ENCODE results near the gene IPO8.
A peak's percentile ranks its signal among the peaks of the same experiment; 100 is the strongest.
"Not testable (repeated sequence)": the region's sequence is repeated elsewhere in the genome, so short reads cannot be mapped to it uniquely, and the experiment has no call there.

IPO8 gene

DNA sequence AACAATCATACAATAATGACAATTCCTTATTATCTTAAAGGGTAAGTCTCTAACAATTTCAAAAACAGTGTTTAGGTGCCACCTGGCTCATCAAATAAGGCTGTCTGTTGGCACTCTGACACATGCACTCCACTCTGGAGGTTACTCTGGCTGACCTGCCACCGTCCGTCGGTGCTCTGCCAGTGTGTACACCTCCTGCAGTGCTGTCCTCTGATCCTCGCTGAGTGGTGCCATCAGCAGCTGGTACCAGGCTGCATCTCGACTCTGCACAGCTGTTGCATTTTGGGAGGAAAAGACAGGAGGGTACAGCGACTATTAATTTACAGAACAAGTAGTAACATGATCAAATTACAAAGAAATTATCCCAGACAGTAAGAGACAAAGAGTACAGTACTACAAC lies 63.9 kb downstream of the IPO8 start:
- no peak for DNase-seq (ENCODE audit: low read depth)
- no peak overlapping the region for H3K4me3 ChIP-seq (ENCODE audit: control insufficient read depth, low read depth, low read length)
- TF ChIP-seq, protein P1, sequence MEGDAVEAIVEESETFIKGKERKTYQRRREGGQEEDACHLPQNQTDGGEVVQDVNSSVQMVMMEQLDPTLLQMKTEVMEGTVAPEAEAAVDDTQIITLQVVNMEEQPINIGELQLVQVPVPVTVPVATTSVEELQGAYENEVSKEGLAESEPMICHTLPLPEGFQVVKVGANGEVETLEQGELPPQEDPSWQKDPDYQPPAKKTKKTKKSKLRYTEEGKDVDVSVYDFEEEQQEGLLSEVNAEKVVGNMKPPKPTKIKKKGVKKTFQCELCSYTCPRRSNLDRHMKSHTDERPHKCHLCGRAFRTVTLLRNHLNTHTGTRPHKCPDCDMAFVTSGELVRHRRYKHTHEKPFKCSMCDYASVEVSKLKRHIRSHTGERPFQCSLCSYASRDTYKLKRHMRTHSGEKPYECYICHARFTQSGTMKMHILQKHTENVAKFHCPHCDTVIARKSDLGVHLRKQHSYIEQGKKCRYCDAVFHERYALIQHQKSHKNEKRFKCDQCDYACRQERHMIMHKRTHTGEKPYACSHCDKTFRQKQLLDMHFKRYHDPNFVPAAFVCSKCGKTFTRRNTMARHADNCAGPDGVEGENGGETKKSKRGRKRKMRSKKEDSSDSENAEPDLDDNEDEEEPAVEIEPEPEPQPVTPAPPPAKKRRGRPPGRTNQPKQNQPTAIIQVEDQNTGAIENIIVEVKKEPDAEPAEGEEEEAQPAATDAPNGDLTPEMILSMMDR (IDR thresholded peaks at IDR 0.05; ENCODE audit: control insufficient read depth, insufficient read depth, low read depth, low read length, missing control alignments) = no peak

DNA sequence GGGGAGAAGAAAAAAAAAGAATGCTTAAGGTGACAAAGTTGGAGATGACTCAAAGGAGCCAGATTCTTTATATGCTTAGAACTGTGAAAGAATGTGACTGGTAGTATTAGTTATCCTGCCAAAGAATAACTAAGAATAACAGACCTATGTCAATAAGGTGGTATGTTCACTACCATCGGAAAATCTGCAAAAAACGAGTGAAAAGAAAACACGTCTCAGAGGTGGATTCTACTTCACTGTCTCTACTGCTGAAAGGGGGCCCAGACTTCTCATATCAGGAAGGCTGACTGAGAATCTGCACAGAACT lies 64.7 kb downstream of the IPO8 start:
- DNase-seq (ENCODE audit: low read depth) = no peak
- TF ChIP-seq, protein P1 (IDR thresholded peaks at IDR 0.05; ENCODE audit: control insufficient read depth, insufficient read depth, low read depth, low read length, missing control alignments) = no peak
- no peak overlapping the region for H3K4me3 ChIP-seq (ENCODE audit: control insufficient read depth, low read depth, low read length)

DNA sequence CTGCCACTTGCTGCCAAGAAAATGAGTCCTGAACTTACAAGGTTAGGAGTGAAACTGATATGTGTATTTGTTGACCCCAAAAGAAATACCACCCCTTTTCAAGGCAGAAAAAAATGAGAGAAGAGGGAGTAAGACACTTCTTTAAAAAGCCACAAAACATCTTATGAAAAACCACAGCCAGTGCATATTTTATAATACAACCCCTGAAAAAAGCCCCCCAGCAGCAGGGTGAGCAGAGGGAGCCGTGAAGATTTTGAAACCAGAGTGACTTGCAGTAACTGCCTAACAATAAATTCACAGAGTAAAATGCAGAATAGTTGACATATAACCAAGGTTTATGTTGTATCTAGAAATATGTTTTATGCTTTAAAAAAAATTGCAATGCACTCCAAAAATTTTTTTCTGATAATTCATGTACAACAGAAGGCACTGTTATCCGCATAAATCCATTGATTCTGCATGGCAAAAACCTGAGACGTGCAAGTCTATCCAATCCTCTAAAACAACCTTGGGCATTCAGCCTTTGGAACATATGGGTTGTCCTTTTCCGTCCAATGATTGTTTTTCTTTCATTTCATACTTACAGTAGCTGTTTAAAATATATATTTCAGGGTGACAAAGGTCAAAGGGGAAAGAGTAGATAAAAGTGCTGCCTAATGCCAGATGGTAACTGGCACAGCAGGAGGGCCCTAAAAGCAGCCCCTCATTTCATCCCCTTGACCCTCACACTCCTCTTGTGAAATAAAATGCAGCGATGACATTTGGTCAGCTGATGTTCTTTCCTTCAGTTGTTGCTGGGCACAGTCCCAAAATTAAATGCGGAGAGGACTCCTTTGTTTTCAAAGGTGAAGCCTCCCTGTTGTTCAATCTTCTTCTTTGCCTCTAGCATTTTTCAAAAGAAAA lies 65.3 kb downstream of the IPO8 start:
- TF ChIP-seq, protein P1 (IDR thresholded peaks at IDR 0.05; ENCODE audit: control insufficient read depth, insufficient read depth, low read depth, low read length, missing control alignments) = no peak
- H3K4me3 ChIP-seq (ENCODE audit: control insufficient read depth, low read depth, low read length) = no peak overlapping the region
- DNase-seq (ENCODE audit: low read depth) = no peak

DNA sequence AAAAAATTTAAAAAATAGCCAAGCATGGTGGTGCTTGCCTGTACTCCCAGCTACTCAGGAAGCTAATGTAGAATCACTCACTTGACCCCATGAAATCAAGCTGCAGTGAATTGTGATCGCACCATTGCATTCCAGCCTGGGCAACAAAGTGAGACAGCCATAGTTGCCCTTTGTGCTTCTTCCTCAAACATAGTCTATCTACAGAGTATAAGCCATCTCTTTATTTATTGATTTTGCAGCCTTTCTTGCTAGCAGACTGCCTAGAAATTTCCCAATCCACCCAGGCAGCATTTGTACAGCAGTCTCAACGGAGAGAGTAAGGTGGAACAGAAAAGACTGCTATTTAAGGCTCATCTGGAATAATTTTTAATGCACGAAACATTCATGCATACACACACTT lies 68.8 kb downstream of the IPO8 start:
- DNase-seq (ENCODE audit: low read depth) = no peak
- TF ChIP-seq, protein P1 (IDR thresholded peaks at IDR 0.05; ENCODE audit: control insufficient read depth, insufficient read depth, low read depth, low read length, missing control alignments) = no peak
- no peak overlapping the region for H3K4me3 ChIP-seq (ENCODE audit: control insufficient read depth, low read depth, low read length)

DNA sequence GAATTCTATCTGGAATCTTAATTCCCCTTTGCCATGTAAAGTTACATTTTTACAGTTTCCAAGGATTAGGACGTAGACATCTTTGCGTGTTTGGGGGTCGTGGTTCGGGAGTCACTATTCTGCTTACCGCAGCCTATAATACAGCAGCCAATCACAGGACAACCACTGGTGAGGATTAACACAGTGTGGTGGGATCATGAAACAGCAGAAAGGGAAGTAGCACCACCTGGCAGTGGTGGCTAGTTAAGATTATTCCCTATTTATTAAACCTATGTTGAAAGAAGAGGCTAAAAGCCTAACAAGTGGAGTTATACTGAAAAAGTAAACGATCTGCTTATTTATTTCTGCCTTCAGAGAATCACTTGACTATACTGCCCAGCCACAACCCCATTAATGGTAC lies 71.7 kb downstream of the IPO8 start:
- TF ChIP-seq, protein P1 (IDR thresholded peaks at IDR 0.05; ENCODE audit: control insufficient read depth, insufficient read depth, low read depth, low read length, missing control alignments) = no peak
- no peak overlapping the region for H3K4me3 ChIP-seq (ENCODE audit: control insufficient read depth, low read depth, low read length)
- no peak for DNase-seq (ENCODE audit: low read depth)

DNA sequence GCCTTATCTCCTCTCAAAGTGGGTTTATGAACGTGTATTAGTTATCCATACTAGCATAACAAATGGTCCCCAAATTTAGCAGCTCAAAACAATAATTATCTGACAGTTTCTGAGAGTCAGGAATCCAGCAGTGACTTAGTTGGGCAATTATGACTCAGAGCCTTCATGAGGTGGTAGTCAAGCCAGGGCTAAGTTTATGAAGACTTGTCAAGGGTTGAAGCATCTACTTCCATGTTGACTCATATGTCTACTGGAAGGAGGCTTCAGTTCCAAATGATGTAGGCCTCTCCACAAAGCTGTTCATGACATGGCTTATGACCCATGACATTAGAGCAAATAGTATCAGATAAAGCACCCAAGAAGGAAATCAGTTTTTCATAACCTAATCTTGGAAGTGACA lies 73.2 kb downstream of the IPO8 start:
- DNase-seq (ENCODE audit: low read depth) = peak; percentile 49
- TF ChIP-seq, protein P1 (IDR thresholded peaks at IDR 0.05; ENCODE audit: control insufficient read depth, insufficient read depth, low read depth, low read length, missing control alignments) = no peak
- H3K4me3 ChIP-seq (ENCODE audit: control insufficient read depth, low read depth, low read length) = no peak overlapping the region

DNA sequence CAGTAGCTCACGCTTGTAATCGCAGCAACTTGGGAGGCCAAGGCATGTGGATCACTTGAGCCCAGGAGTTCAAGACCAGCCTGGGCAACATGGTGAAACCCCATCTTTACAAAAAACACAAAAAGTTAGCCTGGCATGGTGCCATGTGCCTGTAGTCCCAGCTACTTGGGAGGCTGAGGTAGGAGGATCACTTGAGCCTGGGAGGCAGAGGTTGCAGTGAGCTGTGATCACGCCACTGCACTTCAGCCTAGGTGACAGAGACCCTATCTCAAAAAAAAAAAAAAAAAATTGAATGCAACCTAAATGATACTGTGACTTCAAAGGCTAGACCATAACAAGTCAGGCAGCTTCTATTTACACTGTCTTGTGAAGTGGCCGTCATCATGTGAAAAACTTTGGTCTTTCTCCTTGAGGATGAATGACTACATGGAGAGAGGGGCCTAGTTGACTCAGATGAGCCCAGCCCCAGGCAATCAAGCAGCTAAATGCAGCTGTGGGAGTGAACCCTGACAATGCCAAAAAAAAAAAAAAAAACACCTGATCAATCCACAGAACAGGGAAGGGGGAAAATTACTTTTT lies 73.9 kb downstream of the IPO8 start:
- not testable (repeated sequence) for DNase-seq (ENCODE audit: low read depth); H3K4me3 ChIP-seq (ENCODE audit: control insufficient read depth, low read depth, low read length)
